OCI-LY7 (cell line): ENCODE data around the gene TSHZ3. TPM values are rescaled to one million over a fixed set of nuclear protein-coding genes. Genes with fewer than 3 reads are reported as not detected.

Source experiments
- BruUV-seq: library from RNA; stranded (reverse); fragments of 400-500 nt; replicated peaks from 2 replicates; lab custom pipeline; 2021; lab: Mats Ljungman, UMichigan
- CTCF ChIA-PET: fragments of 300-600 bp; sonication (Branson Sonifier 250); formaldehyde crosslinking; loops from one replicate; lab custom pipeline; 2022; ENCODE audit warnings: antibody characterized with exemption; ENCODE audit not compliant: unreplicated experiment; lab: Charles Lee
- POLR2A ChIA-PET: fragments of 300-600 bp; sonication (Branson Sonifier 250); formaldehyde crosslinking; loops from one replicate; lab custom pipeline; 2022; ENCODE audit warnings: antibody characterized with exemption; lab: Charles Lee
- DNase-seq: peaks from one replicate; pipeline ENCODE4 v3.0.0-alpha.2; 2015; ENCODE audit warnings: low spot score
- H2AFZ ChIP-seq: fragments of 200-600 bp; sonication (generic), shearing (Covaris generic); 2 replicates; pipeline ENCODE4 v1.6.1; 2014; ENCODE audit warnings: mild to moderate bottlenecking, antibody characterized with exemption, low read length, moderate library complexity
- H3K27ac ChIP-seq: fragments of 200-600 bp; sonication (generic); 2 replicates; pipeline ENCODE4 v1.5.1; 2014; ENCODE audit warnings: mixed run types, low read depth, mild to moderate bottlenecking, moderate library complexity, low read length, inconsistent platforms; ENCODE audit not compliant: poor library complexity, severe bottlenecking
- H3K36me3 ChIP-seq: fragments of 200-600 bp; sonication (generic); 2 replicates; pipeline ENCODE4 v1.6.1; 2014; ENCODE audit warnings: mild to moderate bottlenecking, antibody characterized with exemption, low read length, moderate library complexity, mixed read lengths; ENCODE audit not compliant: insufficient read depth
- H3K4me1 ChIP-seq: fragments of 200-600 bp; sonication (generic); 2 replicates; pipeline ENCODE4 v1.5.1; 2014; ENCODE audit warnings: mild to moderate bottlenecking, low read length; ENCODE audit not compliant: insufficient read depth, poor library complexity, severe bottlenecking
- H3K4me2 ChIP-seq: fragments of 200-600 bp; sonication (generic); 2 replicates; pipeline ENCODE4 v1.6.1; 2014; ENCODE audit warnings: mild to moderate bottlenecking, low read length
- H3K4me3 ChIP-seq: fragments of 200-600 bp; sonication (generic); 2 replicates; pipeline ENCODE4 v1.5.1; 2014; ENCODE audit warnings: mild to moderate bottlenecking, low read depth, low read length; ENCODE audit not compliant: poor library complexity, severe bottlenecking
- H3K79me2 ChIP-seq: fragments of 200-600 bp; sonication (generic); 2 replicates; pipeline ENCODE4 v1.6.1; 2016; ENCODE audit warnings: low read depth, mild to moderate bottlenecking, low read length, moderate library complexity, mixed read lengths; ENCODE audit not compliant: insufficient read depth
- H3K9me2 ChIP-seq: fragments of 200-600 bp; sonication (generic); 2 replicates; pipeline ENCODE4 v1.6.1; 2016; ENCODE audit warnings: mild to moderate bottlenecking, low read length, mixed read lengths; ENCODE audit not compliant: insufficient read depth
- H3K9me3 ChIP-seq: fragments of 200-600 bp; sonication (generic); 2 replicates; pipeline ENCODE4 v1.6.1; 2014; ENCODE audit warnings: mild to moderate bottlenecking, mixed run types, low read length, mixed read lengths
- H4K20me1 ChIP-seq: fragments of 200-600 bp; sonication (generic); 2 replicates; pipeline ENCODE4 v1.6.1; 2014; ENCODE audit warnings: mild to moderate bottlenecking, antibody characterized with exemption, low read length, moderate library complexity, mixed read lengths; ENCODE audit not compliant: insufficient read depth
- EZH2phosphoT487 ChIP-seq: fragments of 200-600 bp; sonication (generic); IDR thresholded peaks from 2 replicates; pipeline ENCODE4 v1.6.1; 2018; ENCODE audit warnings: low read depth, borderline replicate concordance, mild to moderate bottlenecking, mixed run types, antibody characterized with exemption, low read length, moderate library complexity, mixed read lengths
- intact Hi-C: fragments of 100-400 bp; cut with micrococcal nuclease; formaldehyde crosslinking; loops from one replicate; pipeline ENCODE4 v1.10.0; 2022; ENCODE audit not compliant: unreplicated experiment
- total RNA-seq, 2 experiments: library from RNA; depleted of rRNA in 1 of 2; stranded (reverse); fragments of >200 nt in 1 of 2; shearing (Covaris generic) in 1 of 2; gene quantifications; 2 replicates each; pipeline ENCODE4 v1.2.3, GENCODE V29; 2014 to 2022
- TF ChIP-seq, protein P1 (sequence below): fragments of 200-600 bp; sonication (generic); conservative IDR thresholded peaks from 2 replicates; pipeline ENCODE4 v1.5.1; 2014; ENCODE audit warnings: mild to moderate bottlenecking, antibody characterized with exemption, low read length, moderate library complexity, mixed read lengths

The TSHZ3 gene
- total RNA-seq, 2 experiments from 2014 or later, result not detected

DNA sequence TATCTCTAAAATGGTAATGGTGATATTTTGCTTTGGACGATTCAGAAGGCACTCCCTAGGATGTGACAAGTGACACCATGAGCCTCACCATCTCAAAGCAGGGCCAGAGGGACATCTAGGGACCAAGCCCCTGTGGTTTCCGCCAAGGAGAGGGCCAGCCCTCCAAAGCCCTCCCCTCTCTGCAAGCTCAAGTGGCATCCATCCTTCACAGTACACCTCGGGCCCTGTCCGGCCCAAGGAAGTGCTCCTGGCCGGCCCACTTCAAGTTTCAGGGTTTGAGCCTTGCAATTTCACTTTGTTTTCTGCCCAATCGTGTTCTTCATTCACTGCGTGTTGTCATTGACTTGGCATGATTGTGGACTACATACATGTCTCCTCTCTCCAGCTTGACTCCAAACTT lies 82.5 kb downstream of the TSHZ3 start:
- BruUV-seq, result no TSS peak
- no peaks in the 10 kb centered on the region for H3K4me1 ChIP-seq
- ChIA-PET POLR2A (interaction anchor here (0.6 kb wide), 1 partner anchor 223 kb away, joined by 3 read pairs; no protein-coding TSS in a partner anchor), CTCF (no interaction called here)
- no peaks in the 10 kb centered on the region for H3K36me3 ChIP-seq
- no peak for DNase-seq
- intact Hi-C loops, result no loop called here
- H3K9me2 ChIP-seq, result no peaks in the 10 kb centered on the region
- H2AFZ ChIP-seq, result no peak overlapping the region
- H3K4me2 ChIP-seq, result no peak overlapping the region
- no peaks in the 10 kb centered on the region for H3K79me2 ChIP-seq
- H3K4me3 ChIP-seq, result no peak overlapping the region
- H4K20me1 ChIP-seq, result no peaks in the 10 kb centered on the region
- TF ChIP-seq EZH2phosphoT487, result no peak
- TF ChIP-seq, protein P1, sequence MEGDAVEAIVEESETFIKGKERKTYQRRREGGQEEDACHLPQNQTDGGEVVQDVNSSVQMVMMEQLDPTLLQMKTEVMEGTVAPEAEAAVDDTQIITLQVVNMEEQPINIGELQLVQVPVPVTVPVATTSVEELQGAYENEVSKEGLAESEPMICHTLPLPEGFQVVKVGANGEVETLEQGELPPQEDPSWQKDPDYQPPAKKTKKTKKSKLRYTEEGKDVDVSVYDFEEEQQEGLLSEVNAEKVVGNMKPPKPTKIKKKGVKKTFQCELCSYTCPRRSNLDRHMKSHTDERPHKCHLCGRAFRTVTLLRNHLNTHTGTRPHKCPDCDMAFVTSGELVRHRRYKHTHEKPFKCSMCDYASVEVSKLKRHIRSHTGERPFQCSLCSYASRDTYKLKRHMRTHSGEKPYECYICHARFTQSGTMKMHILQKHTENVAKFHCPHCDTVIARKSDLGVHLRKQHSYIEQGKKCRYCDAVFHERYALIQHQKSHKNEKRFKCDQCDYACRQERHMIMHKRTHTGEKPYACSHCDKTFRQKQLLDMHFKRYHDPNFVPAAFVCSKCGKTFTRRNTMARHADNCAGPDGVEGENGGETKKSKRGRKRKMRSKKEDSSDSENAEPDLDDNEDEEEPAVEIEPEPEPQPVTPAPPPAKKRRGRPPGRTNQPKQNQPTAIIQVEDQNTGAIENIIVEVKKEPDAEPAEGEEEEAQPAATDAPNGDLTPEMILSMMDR, result no peak
- H3K9me3 ChIP-seq, result no peaks in the 10 kb centered on the region
- H3K27ac ChIP-seq, result no peak overlapping the region

DNA sequence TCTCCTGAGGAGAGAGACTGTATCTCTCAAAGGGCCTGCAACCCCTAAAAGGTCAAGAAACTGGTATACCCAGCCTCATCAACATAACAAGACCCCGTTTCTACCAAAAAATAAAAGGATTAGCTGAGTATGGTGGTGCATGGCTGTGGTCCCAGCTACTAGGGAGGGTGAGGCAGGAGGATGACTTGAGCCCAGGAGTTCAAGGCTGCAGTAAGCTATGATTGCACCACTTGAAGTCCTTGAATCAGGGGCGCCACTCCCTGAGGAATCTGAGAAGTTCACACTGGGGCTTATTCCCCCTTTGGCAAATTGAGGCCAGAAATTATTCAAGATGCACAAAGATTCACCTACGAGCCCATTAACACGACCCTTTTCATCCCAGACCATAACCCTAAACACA lies 83.0 kb downstream of the TSHZ3 start:
- Histone ChIP-seq H3K27ac (no peak overlapping the region), H4K20me1 (no peaks in the 10 kb centered on the region), H3K9me2 (no peaks in the 10 kb centered on the region), H3K4me3 (no peak overlapping the region), H3K9me3 (no peaks in the 10 kb centered on the region), H3K36me3 (no peaks in the 10 kb centered on the region), H3K4me1 (no peaks in the 10 kb centered on the region), H3K79me2 (no peaks in the 10 kb centered on the region), H2AFZ (no peak overlapping the region), H3K4me2 (no peak overlapping the region)
- no peak for DNase-seq
- intact Hi-C loops, result no loop called here
- POLR2A ChIA-PET, result interaction anchor here (0.6 kb wide), 1 partner anchor 222 kb away, joined by 3 read pairs; no protein-coding TSS in a partner anchor
- no TSS peak for BruUV-seq
- CTCF ChIA-PET, result no interaction called here
- TF ChIP-seq EZH2phosphoT487, result no peak
- TF ChIP-seq, protein P1, result no peak

DNA sequence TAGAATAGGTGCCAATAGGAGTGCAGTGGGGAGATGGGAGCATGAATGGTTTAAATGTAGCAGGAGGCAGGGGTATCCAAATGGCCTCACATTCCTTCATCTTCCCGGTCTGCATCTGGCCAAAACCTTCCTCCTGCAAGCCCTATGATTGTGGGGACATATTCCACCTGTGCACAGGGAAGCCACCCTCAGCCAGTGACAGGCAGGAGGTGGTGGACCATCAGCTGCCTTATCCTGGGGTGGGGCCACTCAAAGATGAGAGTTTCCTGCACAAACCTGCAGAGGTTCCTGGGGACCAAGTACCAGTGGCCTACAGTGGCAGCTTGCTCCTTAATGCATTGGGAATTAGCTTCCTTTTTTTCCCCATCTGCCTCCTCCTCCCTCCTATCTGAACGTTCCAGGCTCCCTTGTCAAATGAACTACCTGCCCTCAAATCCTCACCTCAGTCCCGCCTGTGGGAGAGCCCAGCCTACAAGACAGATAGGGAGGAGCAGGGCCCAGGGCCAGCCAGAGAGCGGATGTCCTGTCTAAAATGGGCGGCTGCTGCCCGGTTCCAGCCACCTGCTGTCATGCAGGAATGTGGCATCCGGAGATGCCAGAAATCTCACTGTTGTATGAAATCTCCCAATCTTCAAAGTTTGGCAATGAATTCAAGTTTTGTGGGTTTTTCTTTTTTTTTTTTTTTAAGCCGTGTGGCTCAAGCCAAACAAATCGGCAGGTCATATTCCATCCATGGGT lies 85.0 kb downstream of the TSHZ3 start:
- Histone ChIP-seq H3K9me2 (no peaks in the 10 kb centered on the region), H3K79me2 (no peaks in the 10 kb centered on the region), H3K27ac (no peak overlapping the region), H3K4me1 (no peaks in the 10 kb centered on the region), H3K9me3 (no peaks in the 10 kb centered on the region), H4K20me1 (no peaks in the 10 kb centered on the region), H3K4me3 (no peak overlapping the region), H2AFZ (no peak overlapping the region), H3K4me2 (no peak overlapping the region), H3K36me3 (no peaks in the 10 kb centered on the region)
- ChIA-PET POLR2A (no interaction called here), CTCF (interaction anchor here (0.6 kb wide), 1 partner anchor 557 kb away, joined by 5 read pairs; no protein-coding TSS in a partner anchor)
- DNase-seq, result no peak
- no TSS peak for BruUV-seq
- TF ChIP-seq, protein P1, result no peak
- no peak for TF ChIP-seq EZH2phosphoT487
- intact Hi-C loops, result no loop called here
